ENCODE data around the gene ABCB8.

GRCh38 chr7:151053751-151054150 is 25.5 kb downstream of the ABCB8 start:
- no peak for TF ChIP-seq CTCF (conservative IDR thresholded peaks at IDR 0.05)
- no peak for TF ChIP-seq ZFX (IDR thresholded peaks at IDR 0.05)

Measured in C4-2B (cell line).